ENCODE measurements around the gene MORN2.

DNA sequence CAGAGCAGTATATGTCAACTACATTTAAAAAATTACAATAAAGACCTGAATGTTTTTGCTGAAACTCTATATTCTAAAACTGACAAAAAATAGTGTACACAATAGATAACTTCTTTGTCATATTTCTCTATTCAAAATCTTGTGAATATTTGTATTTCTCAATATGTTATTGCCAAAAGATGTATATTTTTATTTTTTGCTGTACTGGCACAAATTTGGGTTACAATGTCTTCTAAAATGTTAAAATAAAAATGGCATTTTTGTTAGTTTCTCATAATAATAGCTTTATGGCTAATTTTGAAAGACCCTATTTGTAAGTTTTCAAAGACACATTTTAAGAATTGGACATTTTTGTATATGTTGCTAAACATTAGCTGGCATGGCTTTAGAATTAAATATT lies 13.3 kb downstream of the MORN2 start:
- TF ChIP-seq POLR2A (IDR thresholded peaks at IDR 0.05), result no peak
- TF ChIP-seq CTCF (IDR thresholded peaks at IDR 0.05), result no peak

All from prostate gland (tissue), 2 donors.